T-helper 2 cell treated with Interferon-gamma antibody and Interleukin-4, amounts not matched to agents 100 ng/mL and 5 ng/mL, for 36 hours (primary cell): ENCODE measurements around the gene SRP68. TPM values are rescaled to one million over a fixed set of nuclear protein-coding genes. Genes with fewer than 3 reads are reported as not detected.

Experiments used
- intact Hi-C: fragments of 100-400 bp; cut with micrococcal nuclease; formaldehyde crosslinking; loops from one replicate; pipeline ENCODE4 v1.15.1; 2023
- total RNA-seq: library from RNA; stranded (reverse); gene quantifications from 2 replicates; pipeline ENCODE4 v1.2.3, GENCODE V29; 2022

The SRP68 gene
- total RNA-seq, 1 donor from 2014 or later: 112 TPM

DNA sequence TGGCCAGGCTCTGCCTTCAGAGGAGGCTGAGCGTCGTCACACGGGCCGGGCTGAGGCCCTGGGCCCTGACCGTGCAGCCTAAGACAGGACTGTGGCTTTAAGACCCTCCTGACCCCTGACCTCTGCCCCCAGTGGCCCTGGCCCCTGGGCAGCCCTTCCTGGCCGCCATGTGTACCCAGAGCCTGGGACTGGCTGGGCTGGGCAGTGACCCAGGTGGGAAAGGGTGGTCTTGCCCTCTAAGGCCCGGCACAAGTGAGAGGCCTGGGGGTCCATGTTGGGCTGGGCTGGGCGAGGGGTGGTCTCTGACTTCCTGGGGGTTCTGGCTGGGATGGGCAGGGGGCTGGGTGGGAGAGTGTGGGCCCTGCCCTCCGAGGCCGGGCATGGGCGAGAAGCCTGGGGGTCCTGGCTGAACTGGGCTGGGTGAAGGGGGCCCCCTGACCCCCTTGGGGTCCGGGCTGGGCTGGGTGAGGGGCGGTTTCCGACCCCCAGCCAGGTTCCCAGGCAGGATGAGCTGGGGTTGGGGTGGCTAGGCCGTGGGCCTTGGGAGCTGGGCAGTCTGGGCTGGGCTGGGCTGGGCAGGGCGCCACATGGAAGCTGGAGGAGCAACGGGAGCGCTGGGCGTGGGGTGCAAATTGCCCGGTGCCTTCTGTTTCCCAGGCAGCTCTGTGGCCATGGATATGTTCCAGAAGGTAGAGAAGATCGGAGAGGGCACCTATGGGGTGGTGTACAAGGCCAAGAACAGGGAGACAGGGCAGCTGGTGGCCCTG is 71.4 kb downstream of the SRP68 start, which contains the start of gene CDK3:
Gene CDK3, plus strand, starts transcription at position 101 of the 767 bp plus-strand sequence. Its CDS starts 571 bp downstream, at position 672.
- intact Hi-C loops: no loop called here

DNA sequence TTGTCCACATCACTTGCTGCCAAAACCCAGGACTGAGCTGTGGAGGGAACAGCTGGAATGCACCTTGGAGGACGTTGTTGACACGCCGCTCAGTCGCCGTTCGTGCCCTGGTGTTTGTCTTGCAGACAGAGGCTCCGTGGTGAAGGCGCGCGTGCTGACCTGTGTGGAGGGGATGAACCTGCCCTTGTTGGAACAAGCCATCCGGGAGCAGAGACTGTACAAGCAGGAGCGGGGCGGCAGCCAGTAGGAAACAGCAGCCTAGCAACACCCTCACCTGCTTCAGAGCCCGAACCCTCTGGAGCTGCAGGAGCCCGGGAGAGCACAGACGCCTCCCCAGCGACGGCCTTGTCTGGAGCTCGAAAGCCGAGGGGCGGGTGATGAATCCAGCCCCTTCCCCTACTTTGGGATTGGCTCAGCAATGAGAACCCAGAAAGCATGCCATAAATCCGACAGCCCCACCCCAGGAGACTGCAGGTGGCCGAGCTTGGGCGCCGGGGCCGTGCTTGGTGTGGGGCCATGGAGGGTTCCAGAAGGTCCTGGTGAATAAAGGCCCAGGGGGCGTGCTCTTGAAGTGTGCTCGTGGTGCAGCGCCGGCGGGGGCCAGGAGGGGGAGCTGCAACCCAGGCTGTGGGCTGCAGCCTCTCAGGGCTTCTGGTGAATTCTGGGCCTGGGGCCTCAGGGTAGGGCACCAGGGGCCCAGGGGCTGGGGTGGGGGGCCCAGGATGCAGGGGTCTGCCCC is 72.1 kb downstream of the SRP68 start:
- intact Hi-C loops: no loop called here

DNA sequence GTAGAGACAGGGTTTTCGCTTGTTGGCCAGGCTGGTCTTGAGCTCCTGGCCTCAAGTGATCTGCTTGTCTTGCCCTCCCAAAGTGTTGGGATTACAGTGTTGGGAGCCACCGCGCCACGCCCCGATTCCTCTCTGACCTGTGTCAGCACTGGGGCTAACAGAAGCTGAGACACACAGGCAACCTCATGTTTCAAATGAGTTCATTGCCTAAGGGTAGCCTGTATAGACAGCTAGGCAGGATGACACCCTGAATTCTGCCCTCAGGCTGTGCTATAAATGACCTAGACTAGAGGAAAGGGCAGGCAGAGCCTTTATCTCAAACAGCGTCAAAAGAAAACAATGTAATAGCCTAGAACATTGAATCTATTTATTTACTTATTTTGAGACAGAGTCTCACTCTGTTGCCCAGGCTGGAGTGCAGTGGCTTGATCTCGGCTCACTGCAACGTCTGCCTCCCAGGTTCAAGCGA is 74.0 kb downstream of the SRP68 start:
- intact Hi-C loops: no loop called here

DNA sequence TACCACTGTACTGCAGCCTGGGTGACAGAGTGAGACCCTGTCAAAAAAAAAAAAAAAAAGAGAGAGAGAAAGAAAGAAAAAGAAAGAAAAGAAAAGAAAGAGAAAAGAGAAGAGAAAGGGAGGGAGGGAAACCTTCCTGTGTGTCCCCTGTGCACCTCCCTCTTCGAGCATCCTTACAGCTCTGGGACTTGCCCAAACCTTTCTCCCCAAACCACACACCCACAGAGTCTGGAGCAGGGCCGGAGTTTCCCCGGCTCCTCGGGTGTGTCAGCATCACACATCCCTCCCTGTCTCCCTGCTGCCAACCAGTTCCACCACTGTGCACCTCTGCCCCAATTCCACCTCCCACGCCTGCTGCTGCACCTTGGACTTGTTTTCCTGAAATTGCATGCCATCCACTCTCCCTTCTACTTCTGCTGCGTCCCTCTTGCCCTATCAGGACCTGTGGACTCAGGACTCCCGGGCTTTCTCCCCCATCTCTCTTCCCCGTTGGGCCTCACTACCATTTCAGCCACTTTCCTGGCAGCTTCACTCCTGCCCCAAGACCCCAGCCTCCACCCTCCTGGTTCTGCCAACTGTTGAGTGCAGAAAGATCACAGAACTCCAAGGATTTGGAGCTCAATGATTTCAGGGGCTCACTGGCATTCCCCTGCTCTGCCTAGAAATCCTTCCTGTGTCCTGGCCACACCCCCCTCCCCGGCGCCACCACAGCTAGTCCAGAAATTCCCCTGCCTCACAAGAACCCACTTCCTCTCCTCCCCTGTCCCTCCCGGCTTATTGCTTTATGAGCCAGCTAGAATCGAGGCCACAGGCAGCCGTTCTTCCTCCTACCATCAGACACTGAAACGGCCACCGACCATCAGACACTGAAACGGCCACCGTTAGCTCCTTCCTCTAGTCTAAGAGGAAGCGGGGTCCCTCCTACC is 75.4 kb downstream of the SRP68 start:
- intact Hi-C loops: no loop called here

DNA sequence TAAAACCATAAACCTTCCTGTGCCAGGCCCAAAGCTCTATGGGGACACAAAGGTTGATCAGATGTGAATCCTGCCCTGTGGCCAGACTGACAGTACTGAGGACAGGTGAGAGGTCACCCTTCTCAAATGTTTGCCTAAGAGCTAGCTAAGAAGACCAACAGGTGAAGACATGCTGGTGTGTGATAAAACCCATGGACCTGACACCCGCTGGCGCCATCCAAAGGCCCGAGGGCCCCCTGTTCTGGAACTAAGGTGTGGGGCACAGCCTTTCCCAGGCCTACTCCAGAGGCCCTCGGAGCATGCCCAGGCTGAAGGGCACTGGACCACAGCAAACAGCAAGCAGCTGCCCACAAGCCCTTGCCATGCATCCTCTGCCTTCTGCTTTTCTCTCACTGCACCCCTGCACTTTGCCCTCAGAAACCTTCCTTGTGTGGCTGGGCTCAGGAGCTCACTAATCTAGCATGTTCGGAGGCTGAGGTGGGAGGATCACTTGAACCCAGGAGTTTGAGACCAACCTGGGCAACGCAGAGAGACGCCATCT is 76.9 kb downstream of the SRP68 start:
- intact Hi-C loops: no loop called here

DNA sequence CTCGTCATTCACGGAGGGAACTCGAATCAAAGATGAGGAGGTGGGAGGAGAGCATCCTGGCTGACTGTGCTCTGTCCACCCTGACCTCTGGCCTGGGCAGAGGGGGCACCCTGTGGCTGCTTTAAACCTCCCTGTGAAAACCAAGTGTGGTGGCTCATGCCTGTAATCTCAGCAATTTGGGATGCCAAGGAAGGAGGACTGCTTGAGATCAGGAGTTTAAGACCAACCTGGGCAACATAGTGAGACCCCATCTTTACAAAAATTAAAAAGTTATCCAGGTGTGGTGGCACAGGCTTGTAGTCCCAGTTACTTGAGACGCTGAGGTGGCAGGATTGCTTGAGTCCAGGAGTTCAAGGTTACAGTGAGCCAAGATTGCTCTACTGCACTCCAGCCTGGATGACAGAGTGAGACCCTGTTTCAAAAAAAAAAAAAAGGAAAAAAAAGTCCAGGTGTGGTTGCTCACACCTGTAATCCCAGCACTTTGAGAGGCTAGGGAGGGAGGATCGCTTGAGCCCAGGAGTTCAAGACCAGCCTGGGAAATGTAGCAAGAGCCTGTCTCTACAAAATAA is 77.4 kb downstream of the SRP68 start:
- intact Hi-C loops: no loop called here

DNA sequence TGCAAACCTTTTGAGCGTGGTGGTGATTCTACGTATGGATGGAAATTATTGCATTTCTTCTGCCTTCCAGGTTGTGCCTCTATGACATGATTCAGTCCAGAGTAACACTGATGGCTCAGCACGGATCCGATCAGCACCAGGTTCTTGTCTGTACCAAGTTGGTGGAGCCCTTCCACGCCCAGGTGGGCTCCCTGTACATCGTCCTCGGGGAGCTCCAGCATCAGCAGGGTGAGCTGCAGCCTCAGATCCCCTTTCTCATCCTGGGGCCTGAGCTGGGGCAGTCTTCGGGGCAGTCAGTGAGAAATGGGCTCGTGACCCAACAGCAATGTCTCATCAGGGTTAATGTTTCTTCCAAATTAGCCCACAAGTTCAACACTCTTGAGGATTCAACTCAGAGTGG is 80.9 kb downstream of the SRP68 start:
- intact Hi-C loops: no loop called here

Other genes starting within 250 kb of the SRP68 start
- gene UNC13D, start 228.1 kb downstream of the SRP68 start, total RNA-seq: 206 and 210 TPM in 2 replicates
- gene WBP2, start 217.2 kb downstream of the SRP68 start, total RNA-seq: 61.9 and 66.3 TPM in 2 replicates
- 19.8 and 22.5 TPM in 2 replicates for gene TRIM47, start 193.9 kb downstream of the SRP68 start, total RNA-seq
- gene TRIM65, start 175.6 kb downstream of the SRP68 start, total RNA-seq: 38.3 and 41.1 TPM in 2 replicates
- 96.2 and 110 TPM in 2 replicates for gene MRPL38, start 167.6 kb downstream of the SRP68 start, total RNA-seq
- gene FBF1, start 131.5 kb downstream of the SRP68 start, total RNA-seq: 20.4 and 21.4 TPM in 2 replicates
- 29.0 and 29.4 TPM in 2 replicates for gene ACOX1, start 93.4 kb downstream of the SRP68 start, total RNA-seq
- gene TEN1, start 93.3 kb downstream of the SRP68 start, total RNA-seq: 16.7 TPM in 2 replicates
- 6.7 and 9.8 TPM in 2 replicates for gene CDK3, start 71.7 kb downstream of the SRP68 start, total RNA-seq
- 0.02 and 0.16 TPM in 2 replicates for gene EVPL, start 45.2 kb downstream of the SRP68 start, total RNA-seq
- gene GALR2, start 2.3 kb upstream of the SRP68 start, total RNA-seq: 0.11 and 0.39 TPM in 2 replicates
- gene ZACN, start 6.7 kb upstream of the SRP68 start, total RNA-seq: 0.18 and 0.43 TPM in 2 replicates
- gene EXOC7, start 31.3 kb upstream of the SRP68 start, total RNA-seq: 132 and 137 TPM in 2 replicates
- 0.20 and 0.27 TPM in 2 replicates for gene FOXJ1, start 68.7 kb upstream of the SRP68 start, total RNA-seq
- gene RNF157, start 168.0 kb upstream of the SRP68 start, total RNA-seq: 58.3 and 66.0 TPM in 2 replicates
- 202 and 211 TPM in 2 replicates for gene UBALD2, start 192.8 kb upstream of the SRP68 start, total RNA-seq
- 3.2 and 3.7 TPM in 2 replicates for gene QRICH2, start 235.8 kb upstream of the SRP68 start, total RNA-seq